Measurements from ENCODE around the gene FOXB1.

- no peak for TF ChIP-seq CTCF (conservative IDR thresholded peaks at IDR 0.05)
- no peak for TF ChIP-seq EZH2 (IDR thresholded peaks at IDR 0.05; ENCODE audit: low read depth)
Measured at GRCh38 chr15:59994888-59995557, 9.1 kb upstream of the FOXB1 start.
